ENCODE results near the gene ISX. TPM values are rescaled to one million over a fixed set of nuclear protein-coding genes. Genes with fewer than 3 reads are reported as not detected.

ISX gene
- total and polyA plus RNA-seq, 9 of the 15 experiments (the other 6 are each of a cell fraction or from before 2014, with no cell fraction given) = 0.03 to 0.36 (median 0.07) TPM

- TF ChIP-seq ELK1 (CRISPR knock-in tag; IDR thresholded peaks at IDR 0.05) (no peak), BRF2 (IDR thresholded peaks at IDR 0.05; ENCODE audit: borderline replicate concordance, insufficient read depth, insufficient read length) (no peak), ZNF717 (CRISPR knock-in tag; IDR thresholded peaks at IDR 0.05) (no peak)
Observed at GRCh38 chr22:35057155-35057554, 8.8 kb upstream of the ISX start (continued).

GRCh38 chr22:35059632-35060031 lies 6.3 kb upstream of the ISX start:
- intact Hi-C loops (cut with micrococcal nuclease) = no loop called here
- Histone ChIP-seq H3K9ac (ENCODE audit: insufficient read depth in 1 of 2, low read depth in 2 of 2, low read length in 2 of 2) (no peak overlapping the region), H3K4me2 (ENCODE audit: insufficient read depth, low read length) (no peak overlapping the region), H3K4me3 (no peak overlapping the region), H4K20me1 (replicated peaks; ENCODE audit: control insufficient read depth, insufficient read depth, low read length) (no peaks in the 10 kb centered on the region), H3K27ac (ENCODE audit: extremely low read depth, low read depth, low read length) (no peak overlapping the region), H3K36me3 (ENCODE audit: control insufficient read depth, insufficient read depth, low read length) (no peaks in the 10 kb centered on the region), H3K27me3 (ENCODE audit: control insufficient read depth in 2 of 2, insufficient read depth in 2 of 2, low read length in 2 of 2) (no peaks in the 10 kb centered on the region), H2AFZ (ENCODE audit: low read depth, low read length) (no peak overlapping the region), H3K4me1 (replicated peaks in 1 of 2; ENCODE audit: control insufficient read depth in 2 of 2, insufficient read depth in 2 of 2, low read length in 2 of 2) (peaks cover 0 to 10% of the 10 kb centered on the region in 2 experiments; a peak in 3 of 5 replicates), H3K9me3 (replicated peaks; ENCODE audit: control insufficient read depth, insufficient read depth, low read depth, low read length) (no peaks in the 10 kb centered on the region), H3K9me1 (ENCODE audit: control insufficient read depth, insufficient read depth, low read length) (no peaks in the 10 kb centered on the region), H3K79me2 (ENCODE audit: control insufficient read depth, insufficient read depth, low read length) (no peaks in the 10 kb centered on the region)
- CTCF ChIA-PET (ENCODE audit: low intra/inter-chr PET ratio) = no interaction called here
- ATAC-seq (no peak), FAIRE-seq (no peak), DNase-seq (ENCODE audit: extremely low read depth in 1 of 4, low spot score in 3 of 4) (no peak)
- POLR2A ChIA-PET = interaction anchor here (0.6 kb wide), 1 partner anchor 240 kb away, joined by 3 read pairs; the partner anchor contains the start of gene TOM1
- in situ Hi-C loops (cut with MboI) = no loop called here
- 96% methylated on average over 2 of the region's 3 CpGs for WGBS (ENCODE audit: insufficient coverage, low coverage, missing lambda C conversion rate)
- no TSS peak for BruUV-seq (replicated peaks)
- TF ChIP-seq NFIX (CRISPR knock-in tag; IDR thresholded peaks at IDR 0.05; ENCODE audit: low read depth) = no peak
- TF ChIP-seq TRIM24 (IDR thresholded peaks at IDR 0.05) = no peak
- TF ChIP-seq RBM25 (IDR thresholded peaks at IDR 0.05; ENCODE audit: low read depth, low read length, severe bottlenecking) = peak; percentile 51
- no peak for TF ChIP-seq MEF2A (IDR thresholded peaks at IDR 0.05; ENCODE audit: control insufficient read depth, low read depth, low read length)
- TF ChIP-seq DIDO1 (tag; IDR thresholded peaks at IDR 0.05; ENCODE audit: low read depth) = no peak
- peak; percentile 91 for TF ChIP-seq ZNF146 (CRISPR knock-in tag; IDR thresholded peaks at IDR 0.05; ENCODE audit: unreplicated experiment)
